Naive B cell (primary cell): ENCODE measurements around the gene MXRA7. TPM values are rescaled to one million over a fixed set of nuclear protein-coding genes. Genes with fewer than 3 reads are reported as not detected.
A peak's percentile ranks its signal among the peaks of the same experiment; 100 is the strongest.
"Not testable (repeated sequence)": the region's sequence is repeated elsewhere in the genome, so short reads cannot be mapped to it uniquely, and the experiment has no call there.

ENCODE experiments used
- ATAC-seq, 2 donors: fragments of 150-1000 bp; cut with Tn5 transposase; 2 replicates each; pipeline ENCODE4 v1.10.0; 2021; ENCODE audit warnings: low read depth in 2 of 2, mild to moderate bottlenecking in 2 of 2, moderate library complexity in 2 of 2
- DNase-seq: peaks from one replicate; pipeline ENCODE4 v3.0.0; 2022
- H3K27ac Mint-ChIP-seq, 6 donors: one replicate each; pipeline ENCODE4 v1.8.0; 2020 to 2022; ENCODE audit warnings: mild to moderate bottlenecking in 6 of 6, mixed read lengths in 6 of 6, moderate library complexity in 5 of 6, inconsistent platforms in 2 of 6
- H3K27me3 Mint-ChIP-seq, 3 donors: one replicate each; pipeline ENCODE4 v1.8.0; 2021 to 2022; ENCODE audit warnings: mixed read lengths in 3 of 3, mild to moderate bottlenecking in 1 of 3
- H3K36me3 Mint-ChIP-seq, 2 donors: one replicate each; pipeline ENCODE4 v1.8.0; 2020 to 2022; ENCODE audit warnings: mixed read lengths in 2 of 2, inconsistent platforms in 1 of 2, mild to moderate bottlenecking in 1 of 2
- H3K4me1 Mint-ChIP-seq, 3 donors: one replicate each; pipeline ENCODE4 v1.8.0; 2020 to 2022; ENCODE audit warnings: mixed read lengths in 3 of 3, inconsistent platforms in 1 of 3, mild to moderate bottlenecking in 1 of 3, moderate library complexity in 1 of 3
- H3K4me3 Mint-ChIP-seq, 8 donors: one replicate each; pipeline ENCODE4 v1.8.0; 2020 to 2022; ENCODE audit warnings: mild to moderate bottlenecking in 8 of 8, mixed read lengths in 8 of 8, moderate library complexity in 8 of 8, inconsistent platforms in 2 of 8
- H3K9me3 Mint-ChIP-seq, 7 donors: one replicate each; pipeline ENCODE4 v1.8.0; 2020 to 2022; ENCODE audit warnings: mixed read lengths in 7 of 7, mild to moderate bottlenecking in 5 of 7, inconsistent platforms in 2 of 7, moderate library complexity in 1 of 7
- polyA plus RNA-seq, 6 donors: library from polyadenylated mRNA; unstranded; fragments of 300-500 nt; fragmentation: Illumina TruSeq; gene quantifications; one replicate each; pipeline ENCODE4 v1.2.3, GENCODE V29; 2021; ENCODE audit warnings: low read depth in 6 of 6

Gene MXRA7
- polyA plus RNA-seq, 6 donors from 2014 or later = 1.8 to 7.7 (median 3.5) TPM

DNA sequence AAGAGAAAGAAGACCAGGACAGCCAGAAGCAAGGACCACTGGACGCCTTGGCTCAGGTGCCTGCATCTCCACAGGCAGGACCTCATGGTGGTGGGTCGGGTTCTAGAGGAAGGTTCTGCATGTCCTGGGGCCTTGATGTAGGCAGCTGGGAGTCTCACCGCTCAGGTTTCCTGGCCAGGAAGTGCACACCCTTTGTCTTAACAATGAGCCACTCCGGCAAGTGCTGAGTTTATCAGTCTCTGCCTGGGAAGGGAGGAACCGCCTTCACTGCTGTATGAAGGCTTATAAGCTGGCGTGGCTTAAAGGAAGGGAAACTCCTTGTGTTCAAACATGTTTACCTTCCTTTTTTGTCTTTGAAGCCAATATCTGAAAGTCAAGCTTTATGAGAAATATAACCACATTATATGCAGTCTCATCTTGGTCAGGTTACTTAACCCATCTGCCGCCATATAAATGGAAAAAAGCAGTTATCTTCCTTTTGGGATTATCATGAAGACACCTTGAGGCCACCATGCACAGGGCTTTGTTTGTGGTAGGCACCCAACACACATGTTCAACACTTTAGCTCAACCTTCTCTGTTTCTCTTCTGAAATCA lies 67.1 kb downstream of the MXRA7 start, which contains the start of gene ST6GALNAC1:
TSS of gene ST6GALNAC1 (minus strand) at position 205 of the 596 bp plus-strand sequence. CDS start at position 86, 119 bp downstream.
- Mint-ChIP-seq H3K36me3 (peaks cover 5 to 18% of the 10 kb centered on the region in 2 donors), H3K27ac (no peak within 1 kb of the TSS), H3K9me3 (peaks cover 5 to 26% (median 15%) of the 10 kb centered on the region in 7 donors), H3K4me1 (no peaks in the 10 kb centered on the region), H3K27me3 (peaks cover 14 to 29% (median 26%) of the 10 kb centered on the region in 3 donors), H3K4me3 (no peak within 1 kb of the TSS)
- DNase-seq (no peak), ATAC-seq (no peak)

DNA sequence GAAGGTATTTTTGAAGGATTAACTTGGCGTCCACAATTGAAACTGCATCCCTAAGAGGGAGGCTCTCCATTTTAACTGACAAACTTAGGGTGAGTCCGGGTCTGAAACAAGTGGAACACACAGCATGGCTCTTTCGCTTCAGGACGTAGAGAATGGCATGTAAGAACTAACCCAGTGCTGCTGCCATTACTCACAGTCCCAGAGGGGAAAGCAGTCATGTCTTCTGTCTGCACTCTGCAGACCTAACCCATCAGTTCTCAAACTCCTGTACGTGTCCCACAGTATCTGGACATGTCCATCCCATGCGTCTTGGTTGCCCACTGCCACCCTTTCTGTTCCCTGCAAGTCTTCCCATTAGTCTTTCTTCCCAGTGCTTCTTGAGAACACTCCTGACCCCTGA lies 67.8 kb downstream of the MXRA7 start:
- Mint-ChIP-seq H3K36me3 (peaks cover 5 to 18% of the 10 kb centered on the region in 2 donors), H3K4me3 (no peak overlapping the region), H3K27me3 (peaks cover 15 to 30% (median 25%) of the 10 kb centered on the region in 3 donors), H3K9me3 (peaks cover 5 to 26% (median 15%) of the 10 kb centered on the region in 7 donors), H3K27ac (no peak overlapping the region), H3K4me1 (no peaks in the 10 kb centered on the region)
- no peak for ATAC-seq
- DNase-seq = no peak

DNA sequence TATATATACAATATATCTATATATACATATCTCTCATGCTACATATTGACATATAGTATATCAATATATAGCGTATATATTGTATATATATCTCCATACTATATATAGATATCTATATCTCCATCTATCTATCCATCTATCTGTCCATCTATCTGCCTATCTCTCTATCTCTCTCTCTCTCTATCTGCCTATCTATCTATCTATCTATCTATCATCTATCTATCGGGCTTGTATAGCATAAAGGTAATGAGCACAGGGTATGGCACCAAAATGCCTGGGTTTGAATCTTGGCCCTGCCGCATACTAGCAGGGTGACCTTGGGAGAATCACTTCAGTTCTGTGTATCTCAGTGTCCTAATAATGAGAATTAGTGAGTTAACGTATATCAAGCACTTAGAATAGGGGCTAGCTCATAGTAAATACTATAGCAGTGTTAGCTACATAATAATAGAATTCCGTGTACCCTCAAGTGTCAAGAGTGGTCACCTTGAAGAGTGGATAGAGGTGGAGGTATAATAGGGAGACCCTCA lies 68.7 kb downstream of the MXRA7 start:
- no peak for ATAC-seq
- no peak overlapping the region for H3K27ac Mint-ChIP-seq

DNA sequence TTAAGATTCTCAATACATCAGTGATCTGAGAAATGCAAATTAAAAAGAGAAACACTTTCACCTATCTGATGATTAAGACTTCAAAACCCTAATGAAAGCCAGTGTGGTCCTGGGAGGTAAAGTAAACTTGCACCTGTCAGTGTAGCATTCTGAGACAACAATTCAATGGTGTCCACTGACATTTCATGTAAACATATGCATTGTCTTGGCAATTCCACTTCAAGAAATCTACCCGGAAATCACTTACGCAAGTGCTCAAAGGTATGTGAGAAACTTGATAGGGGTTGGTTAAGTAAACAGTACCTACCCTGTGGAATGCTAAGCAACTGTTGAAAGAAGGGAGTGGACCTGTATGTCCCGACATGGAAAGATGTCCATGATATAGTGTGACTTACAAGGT lies 69.3 kb downstream of the MXRA7 start:
- Mint-ChIP-seq H3K27ac (no peak overlapping the region), H3K4me3 (no peak overlapping the region)

More for the DNA sequence above, 68.7 kb downstream of the MXRA7 start:
- no peak for DNase-seq
- peaks cover 5 to 18% of the 10 kb centered on the region in 2 donors for H3K36me3 Mint-ChIP-seq
- peaks cover 5 to 24% (median 15%) of the 10 kb centered on the region in 7 donors for H3K9me3 Mint-ChIP-seq
- H3K4me3 Mint-ChIP-seq = no peak overlapping the region
- H3K4me1 Mint-ChIP-seq = no peaks in the 10 kb centered on the region
- peaks cover 15 to 30% (median 25%) of the 10 kb centered on the region in 3 donors for H3K27me3 Mint-ChIP-seq

DNA sequence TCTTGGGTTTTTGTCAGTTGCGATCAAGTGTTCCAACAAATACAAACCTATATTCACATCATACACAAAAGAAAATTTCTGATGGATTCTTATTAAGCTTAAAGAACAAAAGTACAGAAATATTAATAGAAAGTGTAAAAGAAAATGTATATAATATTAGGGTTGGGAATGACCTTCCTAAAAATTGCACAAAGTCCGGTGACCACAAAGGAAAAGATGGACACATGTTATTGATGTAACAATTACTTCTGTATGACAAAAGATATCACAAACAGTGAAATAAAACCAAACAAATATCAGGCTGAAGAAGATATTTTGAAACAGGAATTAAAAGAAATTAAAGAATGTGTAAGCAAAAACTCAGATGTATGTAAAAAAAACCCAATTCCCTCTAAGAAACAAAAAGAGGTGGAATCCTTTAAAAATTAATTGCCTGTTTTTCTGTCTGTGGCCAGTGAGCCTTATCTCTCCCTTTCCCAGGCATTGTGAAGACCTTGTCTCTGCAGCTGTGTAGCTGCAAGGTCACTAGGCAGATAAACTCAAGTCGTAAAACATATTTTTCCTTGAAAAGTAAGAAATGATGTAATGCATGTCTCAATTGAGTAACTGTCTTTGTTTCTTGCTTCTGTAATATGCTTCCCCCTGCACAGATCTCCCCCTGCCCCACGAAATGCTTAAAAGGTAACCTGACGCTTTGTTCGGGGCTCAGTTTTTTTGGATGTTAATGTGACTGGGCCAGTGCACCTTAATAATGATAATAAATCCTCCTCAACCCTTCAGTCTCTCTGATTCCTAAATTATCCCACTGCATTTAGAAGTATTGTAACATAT lies 70.0 kb downstream of the MXRA7 start:
- Mint-ChIP-seq H3K27me3 (peaks cover 15 to 30% (median 16%) of the 10 kb centered on the region in 3 donors), H3K27ac (no peak overlapping the region), H3K4me1 (no peaks in the 10 kb centered on the region), H3K36me3 (peaks cover 5 to 6% of the 10 kb centered on the region in 2 donors), H3K9me3 (peaks cover under 1 to 12% (median 5%) of the 10 kb centered on the region in 7 donors), H3K4me3 (peak overlapping the region in 1 of 8 donors; percentile 41)
- DNase-seq (no peak), ATAC-seq (no peak)

More for the DNA sequence above, 69.3 kb downstream of the MXRA7 start:
- ATAC-seq (no peak), DNase-seq (no peak)
- H3K36me3 Mint-ChIP-seq = peaks cover 5 to 13% of the 10 kb centered on the region in 2 donors
- H3K9me3 Mint-ChIP-seq = peaks cover 5 to 19% (median 11%) of the 10 kb centered on the region in 7 donors
- peaks cover 15 to 30% (median 21%) of the 10 kb centered on the region in 3 donors for H3K27me3 Mint-ChIP-seq
- no peaks in the 10 kb centered on the region for H3K4me1 Mint-ChIP-seq

DNA sequence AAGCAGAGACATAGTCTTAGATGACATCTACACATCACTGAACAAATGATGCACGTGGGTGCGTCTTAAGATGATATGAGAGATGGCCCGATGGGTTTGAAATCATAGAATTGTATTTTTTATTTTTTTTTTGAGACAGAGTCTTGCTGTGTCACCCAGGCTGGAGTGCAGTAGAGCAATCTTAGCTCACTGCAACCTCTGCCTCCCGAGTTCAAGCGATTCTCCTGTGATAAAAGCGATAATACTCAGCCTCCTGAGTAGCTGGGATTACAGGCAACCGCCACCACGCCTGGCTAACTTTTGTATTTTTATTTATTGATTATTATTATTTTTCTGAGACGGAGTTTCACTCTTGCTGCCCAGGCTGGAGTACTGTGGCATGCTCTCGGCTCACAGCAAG lies 72.5 kb downstream of the MXRA7 start:
- no peak for ATAC-seq

DNA sequence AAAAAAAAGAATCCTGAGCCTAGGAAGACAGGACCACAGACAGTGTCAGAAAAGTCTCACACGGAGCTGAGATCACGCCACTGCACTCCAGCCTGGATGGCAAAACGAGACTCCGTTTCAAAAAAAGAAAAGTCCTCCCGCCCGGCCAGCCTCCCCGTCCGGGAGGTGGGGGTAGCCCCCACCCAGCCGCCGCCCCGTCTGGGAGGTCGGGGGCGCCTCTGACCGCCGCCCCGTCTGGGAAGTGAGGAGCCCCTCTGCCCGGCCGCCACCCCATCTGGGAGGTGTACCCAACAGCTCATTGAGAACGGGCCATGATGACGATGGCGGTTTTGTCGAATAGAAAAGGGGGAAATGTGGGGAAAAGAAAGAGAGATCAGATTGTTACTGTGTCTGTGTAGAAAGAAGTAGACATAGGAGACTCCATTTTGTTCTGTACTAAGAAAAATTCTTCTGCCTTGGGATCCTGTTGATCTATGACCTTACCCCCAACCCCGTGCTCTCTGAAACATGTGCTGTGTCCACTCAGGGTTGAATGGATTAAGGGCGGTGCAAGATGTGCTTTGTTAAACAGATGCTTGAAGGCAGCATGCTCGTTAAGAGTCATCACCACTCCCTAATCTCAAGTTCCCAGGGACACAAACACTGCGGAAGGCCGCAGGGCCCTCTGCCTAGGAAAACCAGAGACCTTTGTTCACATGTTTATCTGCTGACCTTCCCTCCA lies 74.1 kb downstream of the MXRA7 start:
- DNase-seq, H3K27ac Mint-ChIP-seq, H3K4me1 Mint-ChIP-seq, ATAC-seq, H3K9me3 Mint-ChIP-seq, H3K4me3 Mint-ChIP-seq, H3K36me3 Mint-ChIP-seq: not testable (repeated sequence)
- H3K27me3 Mint-ChIP-seq = peaks cover 9 to 17% (median 13%) of the 10 kb centered on the region in 3 donors

More for the DNA sequence above, 72.5 kb downstream of the MXRA7 start:
- Mint-ChIP-seq H3K4me3 (no peak overlapping the region), H3K4me1 (no peaks in the 10 kb centered on the region), H3K36me3 (no peaks in the 10 kb centered on the region), H3K27me3 (peaks cover 13 to 22% (median 13%) of the 10 kb centered on the region in 3 donors), H3K27ac (no peak overlapping the region), H3K9me3 (no peaks in the 10 kb centered on the region)
- no peak for DNase-seq

DNA sequence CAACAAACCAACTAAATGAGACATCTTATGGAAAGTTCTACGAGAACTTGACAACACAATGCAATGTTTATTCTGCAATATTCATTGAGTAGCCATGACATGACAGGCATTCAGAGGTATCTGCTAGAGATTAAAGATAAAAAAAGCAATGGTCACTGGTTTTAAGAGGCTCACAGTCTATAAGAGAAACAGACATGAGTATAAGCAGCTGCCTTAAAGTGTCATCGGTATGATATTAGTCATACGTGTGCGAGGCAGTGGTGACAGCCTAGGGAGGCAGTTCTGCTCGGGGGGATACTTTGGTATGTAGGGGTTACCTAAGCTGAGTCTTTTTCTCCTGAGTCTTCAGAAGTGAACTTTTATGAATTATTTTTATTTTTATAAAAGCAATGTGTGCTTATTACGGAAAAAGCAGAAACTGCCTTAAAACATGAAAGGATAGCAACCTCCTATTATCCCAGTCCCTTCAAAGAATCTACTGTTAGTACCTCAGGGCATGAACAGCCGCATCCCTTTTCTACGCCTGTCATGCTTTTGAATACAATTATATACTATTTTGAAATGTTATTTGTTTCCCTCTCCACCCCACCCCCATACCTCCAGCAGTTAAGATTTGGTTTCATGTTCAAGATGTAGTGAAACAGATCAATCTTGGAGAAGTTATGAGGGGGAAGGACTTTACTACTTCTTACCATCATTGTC lies 75.0 kb downstream of the MXRA7 start:
- H3K27ac Mint-ChIP-seq = peak overlapping the region in 1 of 6 donors; percentile 20

DNA sequence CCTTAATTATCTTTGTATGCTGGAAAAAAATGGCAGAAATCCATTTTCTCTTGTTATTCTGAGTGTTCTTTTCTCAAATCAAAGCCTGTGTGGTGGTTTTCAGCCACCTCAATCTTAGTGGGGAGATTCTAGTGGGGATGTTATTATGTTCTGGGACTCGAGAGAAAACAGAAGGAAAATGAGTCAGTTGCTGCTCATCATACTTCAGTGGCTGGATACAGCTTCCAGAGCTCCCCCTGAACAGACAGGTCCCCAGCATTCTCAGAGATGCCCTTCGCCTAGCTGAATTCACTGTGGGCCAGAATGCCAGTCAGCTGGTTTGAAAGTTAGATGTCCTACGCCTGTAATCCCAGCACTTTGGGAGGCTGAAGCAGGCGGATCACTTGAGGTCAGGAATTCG lies 75.7 kb downstream of the MXRA7 start:
- no peaks in the 10 kb centered on the region for H3K36me3 Mint-ChIP-seq

More for the DNA sequence above, 75.0 kb downstream of the MXRA7 start:
- DNase-seq (no peak), ATAC-seq (no peak)
- H3K4me3 Mint-ChIP-seq = no peak overlapping the region
- H3K9me3 Mint-ChIP-seq = no peaks in the 10 kb centered on the region
- H3K36me3 Mint-ChIP-seq = no peaks in the 10 kb centered on the region
- no peaks in the 10 kb centered on the region for H3K4me1 Mint-ChIP-seq
- peaks cover 9 to 17% (median 13%) of the 10 kb centered on the region in 3 donors for H3K27me3 Mint-ChIP-seq

DNA sequence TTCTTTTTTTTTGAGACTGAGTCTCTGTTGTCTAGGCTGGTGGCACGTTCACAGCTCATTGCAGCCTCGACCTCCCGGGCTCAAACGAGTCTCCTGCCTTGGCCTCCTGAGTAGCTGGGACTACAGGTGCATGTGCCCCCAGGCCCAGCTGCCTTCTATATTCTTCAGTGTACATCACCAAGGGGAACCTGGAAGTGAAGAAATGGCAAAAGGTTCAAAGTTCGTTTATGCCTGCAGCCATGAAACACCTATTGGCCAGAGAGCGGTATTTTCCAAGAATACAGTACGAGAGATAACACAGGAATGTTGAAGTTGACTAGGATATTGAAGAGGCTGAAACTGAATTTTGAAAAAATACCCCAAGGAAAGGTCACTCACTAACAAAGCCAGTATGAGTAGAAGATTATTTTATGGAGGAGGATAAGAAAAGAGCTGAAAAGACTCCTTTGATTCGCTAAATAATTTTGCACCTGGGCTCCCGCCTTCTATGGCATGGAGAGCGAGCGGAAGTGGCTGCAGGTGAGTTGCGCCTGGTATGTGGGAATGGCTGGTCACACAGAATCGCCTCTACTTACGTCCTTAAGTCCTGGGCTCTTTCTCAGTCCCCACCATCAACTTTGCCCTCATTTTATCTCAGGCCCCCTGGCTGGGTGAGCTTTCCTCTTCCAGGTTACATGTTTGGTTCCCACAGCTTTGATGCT lies 77.0 kb downstream of the MXRA7 start:
- H3K4me1 Mint-ChIP-seq = no peaks in the 10 kb centered on the region

More for the DNA sequence above, 75.7 kb downstream of the MXRA7 start:
- no peak for ATAC-seq
- Mint-ChIP-seq H3K27ac (no peak overlapping the region), H3K4me3 (no peak overlapping the region), H3K9me3 (no peaks in the 10 kb centered on the region), H3K4me1 (no peaks in the 10 kb centered on the region), H3K27me3 (peaks cover 9 to 17% (median 9%) of the 10 kb centered on the region in 3 donors)
- no peak for DNase-seq

DNA sequence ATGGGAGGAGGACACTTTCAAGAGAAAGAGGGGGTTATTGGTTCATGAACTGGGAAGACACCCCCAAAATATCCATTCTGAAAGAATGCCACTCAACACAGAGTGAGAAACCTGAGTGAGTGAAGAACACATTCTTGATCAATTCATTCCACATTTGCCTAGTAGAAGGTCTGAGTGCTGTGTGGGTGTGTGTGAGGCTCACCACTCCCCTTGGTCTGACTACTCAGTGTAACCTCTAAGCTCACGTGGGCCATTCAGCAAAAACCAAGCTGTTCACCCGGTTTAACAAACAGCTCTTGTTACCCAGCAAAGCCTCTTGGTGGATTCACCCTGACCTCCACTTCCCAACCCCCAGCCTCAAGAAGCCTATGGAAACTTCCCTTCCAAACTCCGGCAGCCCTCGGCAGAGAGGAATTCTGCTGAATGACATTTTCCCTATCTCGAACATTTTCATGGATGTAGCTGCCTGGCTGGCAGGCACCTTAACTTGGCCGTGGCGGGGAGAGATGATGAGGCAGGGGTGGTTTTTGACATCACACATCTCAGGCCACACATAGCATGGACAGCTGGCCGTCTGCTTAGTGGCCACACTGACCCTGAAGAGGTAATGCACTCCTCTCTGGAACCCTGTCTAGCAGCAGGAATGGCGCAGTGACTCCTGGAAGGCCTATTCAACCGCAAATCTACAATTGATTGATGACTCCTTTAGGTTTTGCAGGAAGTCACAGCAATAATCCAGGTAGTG lies 78.8 kb downstream of the MXRA7 start:
- no peaks in the 10 kb centered on the region for H3K36me3 Mint-ChIP-seq
- ATAC-seq = no peak
- H3K4me3 Mint-ChIP-seq = no peak overlapping the region

More for the DNA sequence above, 77.0 kb downstream of the MXRA7 start:
- H3K27ac Mint-ChIP-seq = peak overlapping the region in 2 of 6 donors; percentile 45 to 60
- H3K27me3 Mint-ChIP-seq = peaks cover 6 to 12% (median 9%) of the 10 kb centered on the region in 3 donors
- ATAC-seq = no peak
- no peak for DNase-seq
- H3K9me3 Mint-ChIP-seq = no peaks in the 10 kb centered on the region
- H3K36me3 Mint-ChIP-seq = no peaks in the 10 kb centered on the region
- H3K4me3 Mint-ChIP-seq = peak overlapping the region in 1 of 8 donors; percentile 14

More for the DNA sequence above, 78.8 kb downstream of the MXRA7 start:
- Mint-ChIP-seq H3K9me3 (no peaks in the 10 kb centered on the region), H3K4me1 (no peaks in the 10 kb centered on the region), H3K27ac (peak overlapping the region in 1 of 6 donors; percentile 32), H3K27me3 (peaks cover 4 to 10% (median 9%) of the 10 kb centered on the region in 3 donors)
- DNase-seq = no peak
